ENCODE results near the gene PTPN18.

Gene PTPN18

DNA sequence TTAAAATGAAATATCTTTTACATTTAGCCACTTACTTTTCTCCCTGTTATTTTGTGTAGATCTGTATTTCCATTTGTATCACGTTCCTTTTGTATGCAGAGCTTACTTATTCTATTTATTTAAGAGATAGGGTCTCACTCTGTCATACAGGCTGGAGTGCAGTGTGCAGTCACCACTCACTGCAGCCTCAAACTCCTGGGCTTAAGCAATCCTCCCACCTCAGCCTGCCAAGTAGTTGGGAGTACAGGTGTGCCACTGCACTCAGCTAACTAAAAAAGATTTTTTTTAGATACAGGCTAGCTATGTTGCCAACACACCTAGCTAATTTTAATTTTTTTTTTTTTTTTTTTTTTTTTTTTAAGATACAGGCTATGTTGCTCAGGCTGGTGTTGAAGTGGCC lies 10.9 kb downstream of the PTPN18 start:
- TF ChIP-seq, protein P1, sequence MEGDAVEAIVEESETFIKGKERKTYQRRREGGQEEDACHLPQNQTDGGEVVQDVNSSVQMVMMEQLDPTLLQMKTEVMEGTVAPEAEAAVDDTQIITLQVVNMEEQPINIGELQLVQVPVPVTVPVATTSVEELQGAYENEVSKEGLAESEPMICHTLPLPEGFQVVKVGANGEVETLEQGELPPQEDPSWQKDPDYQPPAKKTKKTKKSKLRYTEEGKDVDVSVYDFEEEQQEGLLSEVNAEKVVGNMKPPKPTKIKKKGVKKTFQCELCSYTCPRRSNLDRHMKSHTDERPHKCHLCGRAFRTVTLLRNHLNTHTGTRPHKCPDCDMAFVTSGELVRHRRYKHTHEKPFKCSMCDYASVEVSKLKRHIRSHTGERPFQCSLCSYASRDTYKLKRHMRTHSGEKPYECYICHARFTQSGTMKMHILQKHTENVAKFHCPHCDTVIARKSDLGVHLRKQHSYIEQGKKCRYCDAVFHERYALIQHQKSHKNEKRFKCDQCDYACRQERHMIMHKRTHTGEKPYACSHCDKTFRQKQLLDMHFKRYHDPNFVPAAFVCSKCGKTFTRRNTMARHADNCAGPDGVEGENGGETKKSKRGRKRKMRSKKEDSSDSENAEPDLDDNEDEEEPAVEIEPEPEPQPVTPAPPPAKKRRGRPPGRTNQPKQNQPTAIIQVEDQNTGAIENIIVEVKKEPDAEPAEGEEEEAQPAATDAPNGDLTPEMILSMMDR (IDR thresholded peaks at IDR 0.05; ENCODE audit: borderline replicate concordance, insufficient read depth, low read depth, low read length), result no peak
- no peak overlapping the region for H3K4me3 ChIP-seq (ENCODE audit: low read depth, low read length)

DNA sequence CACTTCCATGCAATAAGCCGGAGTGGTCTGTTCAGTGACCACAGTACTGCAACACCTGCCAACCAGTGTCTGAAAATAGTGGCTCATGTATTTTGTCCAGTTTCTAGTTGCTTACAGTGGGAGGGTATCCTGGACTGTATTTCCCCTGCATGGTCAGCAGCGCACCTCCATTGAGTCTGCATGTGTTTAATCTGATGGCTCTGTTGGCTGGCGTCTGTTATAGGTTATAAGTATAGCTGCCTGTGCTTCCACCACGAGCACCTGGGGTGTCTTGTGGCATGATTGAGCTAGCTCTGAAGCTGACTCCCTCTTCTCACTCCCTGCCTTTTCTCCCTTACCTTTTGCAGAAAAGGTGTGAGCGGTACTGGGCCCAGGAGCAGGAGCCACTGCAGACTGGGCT lies 12.9 kb downstream of the PTPN18 start:
- H3K4me3 ChIP-seq (ENCODE audit: low read depth, low read length), result no peak overlapping the region
- TF ChIP-seq, protein P1 (IDR thresholded peaks at IDR 0.05; ENCODE audit: borderline replicate concordance, insufficient read depth, low read depth, low read length), result no peak

DNA sequence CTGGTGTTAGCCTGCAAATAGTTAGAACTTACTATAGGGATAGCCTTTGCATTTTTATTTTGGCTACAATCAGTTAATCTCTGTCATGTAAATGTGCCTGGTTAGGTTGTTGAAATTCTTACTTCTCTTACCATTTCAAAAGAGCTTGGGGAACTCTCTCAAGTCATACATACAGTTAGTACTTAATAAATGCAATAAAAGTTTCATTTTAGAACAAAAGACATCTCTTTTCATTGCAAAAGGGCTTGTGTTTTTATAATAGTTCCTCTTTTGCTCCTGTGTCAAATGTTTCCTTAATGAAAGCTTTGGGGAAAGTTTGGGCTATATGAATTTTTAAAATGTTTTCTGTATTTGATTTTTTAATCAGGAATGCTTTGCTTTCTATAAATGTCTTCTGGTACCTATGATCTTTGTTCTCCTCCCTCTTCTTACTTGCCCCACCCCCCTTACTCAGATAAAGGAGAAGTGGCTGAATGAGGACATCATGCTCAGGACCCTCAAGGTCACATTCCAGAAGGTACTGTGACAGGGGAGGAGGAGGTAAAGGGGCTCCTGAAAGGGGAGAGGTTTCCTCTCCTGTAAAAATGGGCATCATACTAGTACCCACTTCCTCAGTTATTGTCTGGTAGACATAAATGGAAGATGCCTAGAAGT lies 13.6 kb downstream of the PTPN18 start:
- no peak overlapping the region for H3K4me3 ChIP-seq (ENCODE audit: low read depth, low read length)
- TF ChIP-seq, protein P1 (IDR thresholded peaks at IDR 0.05; ENCODE audit: borderline replicate concordance, insufficient read depth, low read depth, low read length), result no peak

DNA sequence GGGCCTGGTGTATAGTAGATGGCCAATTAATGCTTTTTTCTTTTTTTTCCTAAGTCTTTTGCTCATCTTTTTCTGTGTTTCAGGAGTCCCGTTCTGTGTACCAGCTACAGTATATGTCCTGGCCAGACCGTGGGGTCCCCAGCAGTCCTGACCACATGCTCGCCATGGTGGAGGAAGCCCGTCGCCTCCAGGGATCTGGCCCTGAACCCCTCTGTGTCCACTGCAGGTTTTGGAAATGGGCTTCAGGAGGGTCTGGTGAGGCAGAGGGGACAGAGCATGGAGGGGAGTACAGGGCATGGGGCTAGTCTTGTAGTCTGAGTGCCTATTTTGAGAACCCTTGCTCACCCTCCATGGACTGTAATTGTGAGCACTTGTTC lies 14.1 kb downstream of the PTPN18 start:
- TF ChIP-seq, protein P1 (IDR thresholded peaks at IDR 0.05; ENCODE audit: borderline replicate concordance, insufficient read depth, low read depth, low read length), result no peak
- no peak overlapping the region for H3K4me3 ChIP-seq (ENCODE audit: low read depth, low read length)

DNA sequence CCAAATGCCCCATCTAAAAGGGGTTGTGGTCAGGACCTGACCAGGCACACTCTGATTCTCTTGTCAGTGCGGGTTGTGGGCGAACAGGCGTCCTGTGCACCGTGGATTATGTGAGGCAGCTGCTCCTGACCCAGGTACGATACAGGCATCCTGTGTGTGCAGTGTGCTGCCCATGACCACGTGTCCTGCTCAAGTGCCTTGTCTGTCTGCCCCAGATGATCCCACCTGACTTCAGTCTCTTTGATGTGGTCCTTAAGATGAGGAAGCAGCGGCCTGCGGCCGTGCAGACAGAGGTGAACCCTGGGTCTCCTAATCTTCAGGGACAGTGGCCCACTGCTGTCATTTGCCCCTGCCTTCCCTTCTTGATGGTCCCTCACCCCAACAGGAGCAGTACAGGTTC lies 14.6 kb downstream of the PTPN18 start:
- no peak overlapping the region for H3K4me3 ChIP-seq (ENCODE audit: low read depth, low read length)

DNA sequence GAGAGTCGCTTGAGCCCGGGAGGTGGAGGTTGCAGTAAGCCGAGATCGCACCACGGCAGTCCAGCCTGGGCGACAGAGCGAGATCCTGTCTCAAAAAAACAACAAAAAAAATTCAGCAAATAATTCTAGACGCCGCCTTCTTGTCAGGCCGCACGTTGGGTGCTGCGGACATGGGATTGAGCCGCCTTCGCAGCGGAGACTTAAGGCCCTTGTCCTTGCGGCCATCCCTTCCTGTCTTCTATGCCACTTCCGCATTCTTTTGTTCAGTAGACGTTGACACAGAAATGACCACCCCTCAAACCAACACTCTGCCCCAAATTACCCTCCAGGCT lies 15.8 kb downstream of the PTPN18 start:
- H3K4me3 ChIP-seq (ENCODE audit: low read depth, low read length), result peak overlapping the region; percentile 93
- TF ChIP-seq, protein P1 (IDR thresholded peaks at IDR 0.05; ENCODE audit: borderline replicate concordance, insufficient read depth, low read depth, low read length), result no peak

More for the DNA sequence above, 14.6 kb downstream of the PTPN18 start:
- TF ChIP-seq, protein P1 (IDR thresholded peaks at IDR 0.05; ENCODE audit: borderline replicate concordance, insufficient read depth, low read depth, low read length), result no peak

DNA sequence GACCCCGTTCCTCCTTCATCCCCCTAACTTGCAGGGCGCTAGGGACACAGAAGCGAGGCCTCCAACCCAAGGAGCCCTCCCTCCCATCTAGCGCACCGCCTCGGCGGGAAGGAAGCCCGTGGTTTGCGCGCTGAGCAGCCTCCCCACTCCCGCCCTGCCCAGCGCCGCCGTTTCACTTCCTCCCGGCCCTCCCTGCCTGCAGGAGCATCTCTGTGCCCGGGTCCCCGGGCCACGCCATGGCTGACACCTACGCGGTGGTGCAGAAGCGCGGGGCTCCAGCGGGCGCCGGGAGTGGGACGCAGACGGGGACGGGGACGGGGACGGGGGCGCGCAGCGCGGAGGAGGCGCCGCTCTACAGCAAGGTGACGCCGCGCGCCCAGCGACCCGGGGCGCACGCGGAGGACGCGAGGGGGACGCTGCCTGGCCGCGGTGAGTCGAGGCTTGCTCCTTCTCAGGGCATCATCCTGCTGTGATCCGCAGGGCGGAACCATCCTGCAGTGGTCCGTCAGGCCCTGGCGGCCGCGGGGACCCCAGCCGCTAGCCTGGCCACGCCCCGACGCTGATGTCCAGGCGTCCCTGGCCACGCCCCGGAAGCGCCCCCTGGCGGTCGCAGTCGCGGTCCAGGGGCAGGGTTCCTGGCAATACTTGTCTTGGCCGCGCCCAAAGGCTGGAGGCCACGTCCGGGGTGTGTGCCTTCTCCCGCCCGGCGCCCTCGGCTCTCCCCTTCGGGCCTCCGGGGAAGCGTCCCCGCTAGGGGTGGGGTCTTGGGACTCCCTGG lies 16.4 kb downstream of the PTPN18 start:
- peak overlapping the region; percentile 93 for H3K4me3 ChIP-seq (ENCODE audit: low read depth, low read length)
- TF ChIP-seq, protein P1 (IDR thresholded peaks at IDR 0.05; ENCODE audit: borderline replicate concordance, insufficient read depth, low read depth, low read length), result peak; percentile 94
